Activated CD4-positive, alpha-beta T cell treated with anti-CD3 and anti-CD28 coated beads, Interleukin-10, Interleukin-2, amounts not matched to agents 100 ng/mL and 50 ng/mL, durations not matched to agents 16 hours and 8 hours (primary cell): Measurements from ENCODE around the gene GSK3B.
A peak's percentile ranks its signal among the peaks of the same experiment; 100 is the strongest.
"Not testable (repeated sequence)": the region's sequence is repeated elsewhere in the genome, so short reads cannot be mapped to it uniquely, and the experiment has no call there.

Experiments used
- DNase-seq: peaks from one replicate; pipeline ENCODE4 v3.0.0-alpha.2; 2020

The GSK3B gene

GRCh38 chr3:120052225-120052624 lies 42.0 kb downstream of the GSK3B start:
- peak; percentile 22 for DNase-seq

GRCh38 chr3:120051570-120051969 lies 42.7 kb downstream of the GSK3B start:
- not testable (repeated sequence) for DNase-seq

DNA sequence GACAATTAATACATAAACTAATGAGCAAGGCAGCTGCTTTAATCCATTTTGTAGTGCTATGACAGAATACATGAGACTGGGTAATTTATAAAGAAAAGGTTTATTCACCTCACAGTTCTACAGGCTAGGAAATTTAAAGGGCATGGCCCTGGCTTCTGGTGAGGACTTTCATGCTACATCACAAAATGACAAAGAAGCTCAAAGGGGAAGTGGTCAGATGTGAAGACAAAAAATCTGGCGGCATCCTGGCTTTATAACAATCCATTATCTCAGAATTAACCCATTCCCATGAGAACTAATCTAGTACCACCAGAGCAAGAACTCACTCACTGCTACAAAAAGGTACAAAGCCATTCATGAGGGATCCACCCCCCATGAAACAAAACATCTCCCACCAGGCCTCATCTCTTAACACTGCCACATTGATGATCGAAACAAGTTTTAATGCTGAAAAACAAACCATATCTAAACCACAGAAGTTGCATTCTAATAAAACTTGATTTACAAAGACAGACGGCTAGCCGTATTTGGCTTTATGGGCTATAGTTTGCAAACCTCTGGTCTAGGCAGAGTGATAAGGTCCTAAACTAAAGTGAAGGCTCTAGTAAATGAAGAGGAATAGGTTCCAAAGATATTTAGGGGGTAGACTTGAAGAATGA lies 44.2 kb downstream of the GSK3B start:
- DNase-seq: no peak

- DNase-seq: no peak
These were observed 45.2 kb downstream of the GSK3B start for GRCh38 chr3:120049072-120049471.

- DNase-seq: no peak
These were observed 45.7 kb downstream of the GSK3B start for GRCh38 chr3:120048355-120049041.

DNA sequence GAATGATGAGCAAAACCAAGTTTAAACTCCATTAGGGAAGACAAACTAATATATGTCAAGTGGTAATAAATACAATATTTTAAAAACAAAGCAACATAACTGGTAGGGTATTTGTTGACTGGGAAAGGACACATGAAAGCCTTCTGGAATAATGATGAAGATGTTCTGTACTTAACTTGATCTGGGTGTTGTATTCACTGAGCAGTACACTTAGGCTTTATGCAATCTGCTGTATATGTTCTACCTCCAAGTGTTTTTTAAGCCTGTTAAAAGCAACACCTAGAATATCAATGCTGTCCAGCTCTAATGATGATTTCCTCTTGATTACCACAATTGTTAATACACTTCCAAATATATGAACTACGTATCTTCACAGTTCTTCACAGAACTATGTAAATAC lies 46.6 kb downstream of the GSK3B start:
- DNase-seq: no peak

DNA sequence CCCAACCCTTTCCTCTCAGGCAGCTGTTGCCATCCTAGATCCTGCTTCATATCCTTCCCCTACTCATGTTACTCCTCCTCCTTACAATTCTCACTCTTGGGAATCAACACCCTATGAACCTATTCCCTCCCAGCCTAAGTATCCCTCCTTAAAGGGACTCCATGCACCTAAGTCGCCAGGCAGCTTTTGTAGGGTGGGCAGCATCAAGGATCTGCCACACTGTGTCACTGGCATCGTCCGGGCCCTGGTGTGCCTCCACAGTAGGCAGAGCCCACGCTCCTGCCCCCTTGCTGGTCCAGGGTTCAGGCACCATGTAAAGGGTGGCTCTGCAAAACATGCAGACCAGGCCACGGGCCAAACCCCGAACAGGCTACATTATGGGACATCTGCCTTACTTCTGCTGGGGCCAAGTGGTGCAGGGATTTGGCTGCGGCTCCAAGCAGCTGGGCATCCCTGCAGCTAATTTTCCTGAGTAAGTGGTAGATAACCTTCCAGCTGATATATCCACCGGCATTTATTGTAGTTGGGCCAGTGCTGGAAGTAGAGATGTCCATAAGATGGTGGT lies 53.4 kb downstream of the GSK3B start:
- DNase-seq: no peak

DNA sequence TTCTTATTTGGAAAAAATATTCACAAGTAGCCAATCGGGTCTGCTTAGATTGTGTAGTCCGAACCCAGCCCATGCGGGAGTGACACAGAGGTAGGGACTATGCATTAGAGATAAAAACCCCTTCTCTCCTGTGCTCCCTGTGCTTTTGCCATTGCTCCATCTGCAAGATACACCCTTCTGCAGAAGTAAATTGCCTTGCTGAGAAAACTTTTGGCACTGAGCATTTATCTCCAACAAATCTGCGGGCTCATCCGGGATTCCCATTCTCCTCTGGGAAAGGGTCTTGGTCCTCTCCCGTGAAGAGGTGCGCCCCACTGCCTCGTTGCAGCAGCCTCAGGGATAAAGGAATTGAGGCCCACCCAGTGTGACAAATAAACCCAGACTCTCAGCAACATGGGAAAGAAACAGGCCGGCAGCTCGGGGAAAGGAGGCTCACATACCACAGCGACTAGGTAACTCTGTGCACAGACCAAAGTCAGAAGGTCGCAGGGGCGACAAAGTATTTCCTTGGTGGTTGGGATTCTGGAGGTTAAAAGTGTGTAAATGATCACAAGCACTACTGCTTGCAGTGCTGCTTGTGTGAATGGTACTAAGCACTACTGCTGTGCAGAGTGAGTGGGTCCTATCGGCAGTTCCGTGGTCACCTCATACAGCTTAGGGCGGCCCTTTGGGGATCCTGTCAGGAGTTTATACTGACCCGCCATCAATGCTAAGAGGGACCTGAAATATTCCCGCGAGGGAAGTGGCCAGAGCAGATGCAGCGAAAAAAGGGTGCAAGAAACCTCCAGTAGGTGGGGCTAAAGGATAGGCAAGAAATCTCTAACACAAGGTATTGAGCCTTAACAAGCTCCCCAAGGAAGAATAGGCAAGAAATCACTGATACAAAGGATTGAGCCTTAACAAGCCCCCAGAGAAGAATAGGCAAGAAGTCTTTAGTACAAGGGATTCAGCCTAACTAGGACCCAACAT lies 54.3 kb downstream of the GSK3B start:
- DNase-seq: no peak

- no peak for DNase-seq
These were observed 60.7 kb downstream of the GSK3B start for GRCh38 chr3:120033596-120033995.

DNA sequence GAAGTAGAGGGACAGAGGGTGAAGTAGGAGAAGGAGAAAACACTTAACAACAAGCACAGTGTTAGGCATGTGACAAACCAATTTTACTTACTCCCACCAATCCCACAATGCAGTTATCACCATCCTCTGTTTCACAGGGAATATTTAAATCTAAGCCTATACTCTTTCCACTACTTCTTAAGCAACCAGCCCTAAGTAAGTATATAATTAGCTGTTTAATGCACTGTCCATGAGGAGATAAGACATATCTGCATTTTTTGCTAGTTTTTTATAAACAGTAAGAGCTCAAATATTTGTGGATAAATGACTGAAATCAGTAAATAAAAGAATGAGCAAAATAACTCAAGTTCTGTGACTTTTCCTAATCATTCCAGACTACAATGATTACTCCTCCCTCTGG lies 62.7 kb downstream of the GSK3B start:
- no peak for DNase-seq

DNA sequence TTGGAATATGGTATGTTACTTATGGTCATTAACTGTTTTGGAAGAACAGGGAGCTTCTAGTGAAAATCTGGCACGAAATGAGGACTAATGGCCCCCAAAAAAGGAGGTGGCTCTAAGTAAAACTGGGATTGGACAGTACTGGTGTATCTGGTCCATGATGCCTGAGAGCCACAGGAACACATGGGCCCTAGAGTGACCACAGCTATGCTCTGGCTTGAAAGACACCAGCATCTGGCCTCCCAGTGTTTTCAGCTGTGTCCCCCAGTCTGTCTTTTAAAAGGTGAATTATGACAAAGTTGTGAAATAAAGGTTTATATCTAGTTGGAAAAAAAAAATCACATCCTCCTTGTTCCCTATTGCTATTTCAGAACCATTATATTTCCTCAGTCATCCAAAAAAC lies 64.5 kb downstream of the GSK3B start:
- no peak for DNase-seq

DNA sequence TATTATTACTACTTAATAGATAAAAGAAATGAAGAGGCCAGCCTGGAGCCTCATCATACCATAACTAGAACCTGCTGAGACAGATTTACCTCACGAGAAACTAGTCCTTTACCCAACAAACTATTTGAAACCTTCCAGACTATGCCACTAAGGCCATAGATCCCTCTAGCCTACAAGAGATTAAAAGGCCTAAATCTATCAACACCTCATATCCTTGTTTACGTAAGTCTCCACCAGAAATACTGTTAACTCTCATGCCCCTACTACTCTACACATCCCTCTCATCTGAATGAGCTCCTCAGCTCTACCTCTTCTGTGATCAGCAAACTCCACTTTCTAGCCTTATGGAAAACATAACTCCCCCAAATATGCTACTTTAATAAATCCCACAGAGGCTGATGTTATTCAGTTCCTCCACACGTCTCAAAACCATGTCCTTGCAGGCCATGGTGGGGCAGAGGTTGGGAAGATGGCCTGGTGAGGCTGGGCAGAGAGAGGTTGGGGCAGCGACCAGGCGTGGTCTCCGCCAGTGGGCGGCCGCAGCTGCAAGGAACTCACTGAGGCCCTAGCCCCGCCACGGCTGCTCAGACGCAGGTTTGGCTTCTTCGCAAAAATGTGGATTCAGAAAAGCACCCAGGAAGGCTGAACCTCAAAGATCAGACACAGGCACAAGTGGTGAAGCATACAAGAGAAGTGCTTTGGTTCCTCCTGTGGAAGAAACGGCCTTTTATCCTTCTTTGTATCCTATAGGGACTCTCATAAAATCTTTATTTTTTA lies 65.8 kb downstream of the GSK3B start:
- DNase-seq: no peak

DNA sequence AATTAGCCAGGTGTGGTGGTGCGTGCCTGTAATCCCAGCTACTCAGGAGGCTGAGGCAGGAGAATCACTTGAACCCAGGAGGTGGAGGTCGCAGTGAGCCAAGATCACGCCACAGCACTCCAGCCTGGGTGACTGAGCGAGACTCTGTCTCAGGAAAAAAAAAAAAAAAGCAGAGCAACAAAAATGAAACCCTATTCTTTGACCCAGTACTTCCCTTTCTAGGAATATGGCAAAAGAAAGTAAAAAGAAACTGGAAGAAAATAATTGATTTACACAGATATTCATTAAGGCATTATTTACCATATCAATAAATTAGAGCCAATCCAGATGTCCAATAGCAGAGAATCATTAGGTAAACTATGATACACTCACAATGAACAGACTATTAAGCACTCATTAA lies 67.0 kb downstream of the GSK3B start:
- DNase-seq: no peak

DNA sequence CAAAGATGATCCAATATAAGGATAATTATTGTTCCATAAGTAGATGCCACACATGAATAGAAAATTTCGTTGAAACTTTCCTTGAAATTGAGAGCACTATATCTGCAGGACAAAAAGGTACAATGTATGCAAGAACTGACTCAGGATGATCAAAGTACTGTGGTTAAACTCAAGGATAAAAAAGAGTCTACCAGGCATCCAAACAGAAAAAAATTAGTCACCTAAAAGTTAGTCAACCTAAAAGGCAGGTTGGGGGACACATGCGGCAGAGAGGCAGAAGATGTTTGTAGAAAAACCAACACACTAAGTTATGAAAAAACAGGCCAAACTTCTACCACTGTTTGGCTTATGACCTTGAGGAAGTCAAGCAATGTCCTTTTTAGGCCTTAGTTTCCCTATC lies 68.7 kb downstream of the GSK3B start:
- DNase-seq: peak; percentile 22

- no peak for DNase-seq
These were observed 70.1 kb downstream of the GSK3B start for GRCh38 chr3:120024103-120024502.

DNA sequence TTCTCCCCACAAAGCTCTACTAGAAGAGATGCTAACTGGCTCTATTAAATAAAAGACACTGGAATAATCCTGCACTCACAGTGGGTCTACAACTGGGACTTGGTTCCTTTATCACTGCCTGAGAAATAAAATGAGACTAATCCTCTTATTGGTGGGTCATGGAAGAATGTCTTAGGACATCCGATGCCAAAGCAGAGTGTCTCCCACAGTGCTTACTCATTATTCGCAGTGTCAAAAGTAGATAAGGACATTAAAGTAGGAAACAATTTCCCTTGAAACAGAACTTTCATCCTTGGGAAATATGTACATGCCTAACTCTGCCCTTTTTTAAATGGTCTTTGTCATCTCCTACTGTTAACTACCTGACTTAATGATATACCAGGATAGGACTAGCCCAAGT lies 71.5 kb downstream of the GSK3B start:
- no peak for DNase-seq

GRCh38 chr3:120021523-120021922 lies 72.7 kb downstream of the GSK3B start:
- no peak for DNase-seq

GRCh38 chr3:120018299-120018698 lies 75.9 kb downstream of the GSK3B start:
- no peak for DNase-seq

- no peak for DNase-seq
These were observed 76.6 kb downstream of the GSK3B start for GRCh38 chr3:120017692-120018091.

GRCh38 chr3:120013481-120013880 lies 80.8 kb downstream of the GSK3B start:
- DNase-seq: no peak

- DNase-seq: not testable (repeated sequence)
These were observed 88.5 kb downstream of the GSK3B start for GRCh38 chr3:120005741-120006140.

GRCh38 chr3:120004008-120004498 lies 90.2 kb downstream of the GSK3B start:
- not testable (repeated sequence) for DNase-seq
